GM19238 (cell line): ENCODE results near the gene SPSB4.
"Not testable (repeated sequence)": the region's sequence is repeated elsewhere in the genome, so short reads cannot be mapped to it uniquely, and the experiment has no call there.

Experiments
- DNase-seq: peaks from one replicate; pipeline ENCODE4 v3.0.0; 2011; ENCODE audit warnings: low spot score; ENCODE audit not compliant: insufficient read length

SPSB4 gene

DNA sequence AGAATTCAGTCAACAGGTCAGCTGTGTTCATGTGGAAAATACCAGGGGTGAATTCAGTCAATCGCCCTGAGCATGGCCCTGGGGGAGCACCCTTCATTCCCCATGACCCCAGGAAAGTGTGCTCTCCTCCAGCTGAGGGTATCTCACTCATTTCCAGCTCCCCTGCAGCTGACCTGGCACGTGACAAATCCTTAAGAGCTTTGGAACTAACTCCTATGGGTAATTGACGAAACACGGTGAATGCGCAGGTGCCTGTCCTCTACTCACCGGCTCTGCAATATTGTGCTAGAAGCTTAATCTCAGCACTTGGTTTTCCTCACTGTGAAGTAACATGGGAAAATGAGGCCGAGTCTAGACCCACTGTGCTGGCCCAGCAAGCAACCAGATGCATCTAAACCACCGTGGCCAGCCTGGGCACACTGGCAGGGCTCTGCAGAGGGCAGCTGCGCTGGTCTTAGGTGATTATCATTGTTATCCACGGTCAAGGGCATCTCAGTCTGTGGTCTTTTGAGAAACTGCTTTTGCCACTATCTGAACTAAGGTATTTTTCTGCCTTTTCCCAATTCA, 63.1 kb downstream of the SPSB4 start:
- DNase-seq = no peak

DNA sequence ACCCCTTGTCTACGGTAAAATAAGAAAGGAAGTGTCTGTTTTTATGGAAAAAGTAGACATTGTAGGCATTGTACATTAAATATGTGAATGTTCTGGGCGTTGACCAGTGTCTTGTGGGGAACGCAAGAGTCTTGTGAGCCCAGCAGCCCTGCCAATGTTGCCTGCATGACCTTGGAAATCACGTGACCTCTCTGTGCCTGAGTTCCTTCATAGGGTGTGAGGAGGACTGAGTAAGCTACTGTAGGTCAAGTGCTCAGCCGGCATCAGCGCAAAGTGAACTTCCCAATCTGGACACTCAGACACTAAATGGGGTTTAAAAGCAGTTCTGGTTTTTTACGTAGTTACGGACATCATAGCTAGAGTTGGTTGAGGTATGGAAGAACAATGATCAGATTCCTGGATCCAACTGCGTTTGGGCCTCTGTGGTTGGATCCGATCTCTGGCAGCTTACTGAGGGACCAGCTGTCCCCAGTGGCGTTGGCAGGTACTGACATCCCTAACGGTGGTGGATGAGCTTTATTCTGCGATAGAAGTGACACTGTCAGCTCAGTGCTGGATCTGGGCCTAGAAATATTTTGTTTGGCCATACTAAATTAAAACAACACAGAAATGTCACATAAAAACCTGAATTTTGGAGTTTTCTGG, 63.8 kb downstream of the SPSB4 start:
- no peak for DNase-seq

DNA sequence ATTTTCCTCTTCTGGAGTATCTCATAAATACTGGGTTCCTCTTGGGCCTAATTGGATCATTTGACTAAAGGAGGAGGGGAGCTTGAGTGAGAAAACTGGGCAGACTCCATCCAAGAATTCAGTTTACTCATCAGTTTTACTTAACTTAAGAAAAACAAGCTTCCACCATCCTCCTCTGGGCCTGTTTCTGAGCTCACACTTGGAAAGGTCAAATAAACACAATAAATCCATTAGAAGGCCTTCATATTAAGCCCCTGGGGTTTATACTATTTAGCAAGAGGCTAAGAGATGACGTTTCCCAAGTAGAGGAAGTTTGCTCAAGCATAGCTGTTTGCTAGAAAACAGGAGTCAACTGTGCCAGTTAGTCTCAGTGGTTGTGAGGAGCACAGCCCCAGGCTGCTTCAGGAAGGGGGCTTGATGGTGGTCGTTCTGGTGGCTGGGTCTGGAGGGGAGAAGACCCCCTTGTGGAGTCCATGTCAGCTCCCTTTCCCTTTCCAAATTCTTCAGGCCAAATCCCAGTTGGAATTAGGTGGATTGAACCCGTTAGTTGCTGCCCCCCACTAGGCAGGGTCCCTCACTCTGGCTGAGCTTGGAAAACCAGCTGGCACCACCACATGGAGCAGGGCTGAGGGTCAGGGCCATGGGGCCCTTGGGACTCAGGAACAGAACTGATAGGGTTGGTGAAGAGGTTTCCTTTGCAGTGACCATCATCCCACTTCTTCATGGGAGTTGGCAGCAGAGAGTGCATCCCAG, 64.8 kb downstream of the SPSB4 start:
- DNase-seq = no peak

DNA sequence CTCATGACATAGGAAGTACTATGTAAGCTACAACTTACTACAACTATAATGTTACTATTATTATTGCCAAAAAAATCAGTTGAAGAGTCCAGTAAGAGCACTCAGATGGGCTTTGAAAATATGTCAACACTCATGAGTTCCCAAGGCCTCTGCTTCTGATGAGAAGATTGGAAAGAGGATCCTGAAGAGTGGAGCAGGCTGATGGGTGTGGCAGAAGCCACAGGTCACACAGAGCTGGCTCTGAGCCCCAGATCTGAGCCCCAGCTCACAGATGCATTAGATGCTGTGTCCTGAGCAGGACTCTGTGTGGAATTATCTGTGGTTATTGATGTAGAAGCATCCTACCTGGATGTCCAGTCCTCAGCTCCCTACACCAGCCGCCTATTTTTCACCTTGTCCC, 65.6 kb downstream of the SPSB4 start:
- no peak for DNase-seq

DNA sequence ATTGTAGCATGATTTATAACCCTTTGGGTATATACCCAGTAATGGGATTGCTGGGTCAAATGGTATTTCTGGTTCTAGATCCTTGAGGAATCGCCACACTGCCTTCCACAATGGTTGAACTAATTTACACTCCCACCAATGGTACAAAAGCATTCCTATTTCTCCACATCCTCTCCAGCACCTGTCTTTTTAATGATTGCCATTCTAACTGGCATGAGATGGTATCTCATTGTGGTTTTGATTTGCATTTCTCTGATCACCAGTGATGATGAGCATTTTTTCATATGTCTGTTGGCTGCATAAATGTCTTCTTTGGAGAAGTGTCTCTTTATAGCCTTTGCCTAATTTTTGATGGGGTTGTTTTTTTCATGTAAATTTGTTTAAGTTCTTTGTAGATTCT, 66.8 kb downstream of the SPSB4 start:
- DNase-seq = not testable (repeated sequence)

DNA sequence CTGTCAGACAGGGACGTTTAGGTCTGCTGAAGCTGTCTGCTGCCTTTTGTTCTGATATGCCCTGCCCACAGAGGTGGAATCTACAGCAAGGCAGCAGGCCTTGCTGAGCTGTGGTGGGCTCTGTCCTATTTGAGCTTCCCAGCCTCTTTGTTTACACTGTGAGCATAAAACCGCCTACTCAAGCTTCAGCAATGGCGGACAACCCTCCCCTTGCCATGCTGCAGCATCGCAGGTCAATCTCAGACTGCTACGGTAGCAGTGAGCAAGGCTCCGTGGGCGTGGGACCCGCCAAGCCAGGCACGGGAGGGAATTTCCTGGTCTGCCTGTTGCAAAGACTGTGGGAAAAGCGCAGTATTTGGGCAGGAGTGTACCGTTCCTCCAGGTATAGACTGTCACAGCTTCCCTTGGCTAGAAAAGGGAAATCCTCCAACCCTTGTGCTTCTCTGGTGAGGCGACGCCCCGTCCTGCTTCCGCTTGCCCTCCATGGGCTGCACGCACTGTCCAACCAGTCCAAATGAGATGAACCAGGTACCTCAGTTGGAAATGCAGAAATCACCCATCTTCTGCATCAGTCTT, 71.4 kb downstream of the SPSB4 start:
- DNase-seq = no peak

DNA sequence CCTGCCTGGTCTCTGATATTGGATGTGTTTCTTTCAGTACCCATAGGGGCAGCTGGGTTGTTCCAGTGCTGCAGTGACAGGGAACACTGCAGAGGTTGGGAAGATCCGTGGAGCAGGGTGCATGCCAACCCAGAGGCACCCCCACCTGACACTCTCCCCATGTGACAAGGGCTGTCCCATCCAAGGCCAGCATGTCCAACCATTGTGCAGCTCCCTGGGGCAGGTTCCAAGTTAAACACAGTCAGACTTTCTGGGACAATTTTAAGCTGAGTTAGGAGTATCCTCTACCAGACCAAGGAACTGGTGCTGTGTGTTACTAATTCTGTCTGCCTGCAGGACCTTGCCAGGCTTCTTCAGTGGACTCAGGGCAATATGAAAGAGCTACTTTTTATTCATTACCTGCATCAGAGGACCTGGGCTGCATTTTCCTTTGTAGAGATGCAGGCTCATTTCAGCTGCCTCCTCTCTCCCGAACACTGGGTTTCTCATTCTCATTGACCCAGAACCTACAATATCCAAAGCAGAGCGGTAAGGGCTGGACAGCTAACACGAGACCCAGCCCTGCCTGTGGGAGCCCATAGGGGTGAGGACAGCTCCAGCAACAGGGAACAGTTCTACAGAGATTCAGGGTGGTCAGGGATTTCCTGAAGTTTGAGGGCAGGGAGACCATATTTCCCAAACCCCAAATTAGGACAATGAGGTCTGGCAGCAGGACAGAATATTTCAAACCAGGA, 72.7 kb downstream of the SPSB4 start:
- DNase-seq = no peak

DNA sequence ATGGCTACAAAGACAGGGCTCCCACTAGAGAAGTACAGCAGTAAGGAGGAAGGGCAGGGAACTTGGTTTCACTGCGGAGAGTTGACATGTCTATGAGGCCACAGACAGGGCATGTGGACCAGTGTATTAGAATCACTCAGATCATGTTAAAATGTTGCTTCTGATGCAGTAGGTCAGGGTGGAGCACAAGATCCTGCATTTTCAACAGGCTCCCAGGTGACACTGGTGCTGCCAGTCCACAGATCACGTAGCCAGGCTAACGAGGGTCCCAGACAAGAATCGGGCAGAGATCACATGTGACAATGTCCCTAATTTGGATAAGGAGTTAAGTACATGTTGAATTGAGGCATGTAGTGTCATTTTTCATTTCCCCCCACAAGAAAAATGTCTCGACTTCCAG, 73.6 kb downstream of the SPSB4 start:
- no peak for DNase-seq

DNA sequence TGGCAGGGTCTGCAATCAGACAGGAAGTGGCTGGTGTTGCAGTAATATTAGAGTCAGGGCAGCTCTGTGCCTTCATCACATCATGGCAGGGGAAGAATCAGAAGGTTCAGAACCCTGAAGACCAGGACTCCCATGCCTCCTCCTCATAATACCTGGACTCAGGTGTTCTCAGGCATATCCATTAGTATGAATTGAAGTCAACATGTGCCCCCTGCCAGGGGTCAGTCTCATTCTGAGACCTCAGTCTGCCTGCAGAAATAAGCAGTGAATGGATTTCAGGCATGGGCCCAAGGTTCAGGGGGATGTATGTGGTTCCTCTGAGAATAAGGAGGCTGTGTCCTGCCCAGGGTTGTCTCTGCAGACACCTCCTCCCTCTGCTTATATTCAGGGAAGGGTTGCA, 74.2 kb downstream of the SPSB4 start:
- no peak for DNase-seq

DNA sequence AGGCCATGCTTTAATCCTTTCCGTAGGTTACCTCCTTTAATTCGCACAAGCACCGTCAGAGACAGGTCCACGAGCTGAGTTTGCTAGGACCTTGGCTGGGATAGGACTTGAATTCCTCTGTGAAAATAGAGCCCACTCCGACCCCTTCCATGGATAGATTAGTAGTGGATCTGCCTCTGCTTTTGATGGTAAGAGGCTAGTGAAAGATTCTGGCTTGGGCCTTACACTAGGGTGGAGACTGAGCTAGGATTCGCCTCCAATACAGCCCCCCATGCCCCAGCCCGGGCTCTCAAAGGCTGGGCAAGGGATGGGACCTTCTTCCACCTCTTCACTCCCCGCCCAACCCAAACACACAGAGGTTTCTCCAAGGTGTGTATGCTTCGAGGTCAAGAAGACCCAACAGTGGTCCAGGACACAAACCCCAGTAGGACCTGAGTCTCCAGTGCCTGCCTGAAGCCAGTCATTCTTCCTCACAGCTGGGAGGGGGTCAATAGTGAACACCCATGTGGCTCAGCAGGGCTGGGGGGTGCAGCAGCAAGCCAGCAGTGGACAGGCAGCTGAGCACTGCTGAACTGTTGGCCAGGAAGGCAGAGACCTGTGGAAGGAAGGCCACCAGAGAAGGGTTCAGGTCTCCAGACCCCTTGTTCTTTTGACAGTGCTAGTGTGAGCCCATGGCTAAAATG, 75.7 kb downstream of the SPSB4 start:
- no peak for DNase-seq

DNA sequence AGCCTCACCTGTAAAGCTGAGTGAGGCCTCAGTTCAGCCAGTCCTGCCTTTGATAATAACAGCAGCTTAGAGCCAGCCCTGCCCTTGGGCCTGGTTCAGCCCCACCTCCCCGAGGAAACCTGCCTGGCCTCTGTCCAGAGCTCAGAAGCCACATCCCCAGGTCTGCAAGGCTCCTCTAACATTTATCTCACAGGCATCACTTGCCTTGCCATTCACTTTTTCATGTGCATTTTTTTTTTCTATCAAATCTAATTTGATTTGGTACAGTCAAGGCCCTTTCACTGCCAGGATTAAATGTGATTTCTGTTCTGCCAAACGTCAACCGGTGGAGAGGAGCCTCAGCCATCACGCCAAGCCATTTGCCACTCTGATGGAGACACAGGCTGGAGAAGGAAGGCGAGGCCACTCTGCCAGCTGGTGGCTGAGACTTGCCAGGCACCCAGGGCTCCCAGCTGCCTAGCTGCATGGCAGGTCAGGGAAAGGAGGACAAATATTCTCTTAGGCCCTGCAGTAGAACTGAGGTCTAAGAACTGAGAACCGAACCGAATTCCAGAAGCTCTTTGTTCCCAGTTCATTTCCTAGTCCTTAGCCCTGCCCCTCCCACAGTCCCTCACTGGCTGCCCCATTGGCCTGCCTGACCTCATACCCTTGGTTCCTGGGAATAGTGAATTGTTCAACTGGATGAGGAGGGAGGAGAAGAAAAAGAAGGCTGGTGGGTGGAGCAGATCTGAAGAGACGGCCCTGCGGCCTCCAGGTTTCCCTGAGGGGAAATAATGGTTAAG, 76.4 kb downstream of the SPSB4 start:
- no peak for DNase-seq

DNA sequence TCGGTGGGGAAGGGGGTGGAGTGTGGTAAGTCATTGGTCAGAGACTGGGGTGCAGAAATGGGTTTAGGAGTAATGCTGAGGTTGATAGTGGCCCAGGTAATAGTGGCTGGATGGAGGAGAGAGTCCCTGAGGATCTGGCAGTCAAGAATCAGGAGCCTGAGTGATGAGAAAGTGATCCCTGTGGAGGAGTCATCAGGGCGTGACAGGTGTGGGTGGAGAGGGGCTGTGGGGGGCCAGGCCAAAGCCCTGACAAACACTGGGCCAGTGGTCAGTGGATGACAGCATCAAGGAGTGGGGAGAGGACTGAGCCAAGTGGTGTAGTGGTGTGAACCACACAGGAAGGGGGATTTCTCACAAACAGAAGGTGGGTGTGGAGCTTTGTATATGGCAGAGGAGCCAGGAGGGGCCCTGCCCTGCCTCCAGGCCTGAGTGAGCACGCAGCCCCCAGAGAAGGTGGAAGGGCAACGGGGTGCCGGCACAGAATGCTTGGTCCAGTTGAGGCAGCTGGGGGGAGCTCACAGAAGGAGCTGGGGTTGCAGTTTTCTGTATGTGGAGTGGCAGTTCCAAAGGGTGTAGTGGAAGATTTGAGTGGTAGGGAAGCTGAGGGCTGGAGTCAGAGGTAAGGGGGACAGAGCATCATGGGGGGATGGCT, 77.1 kb downstream of the SPSB4 start:
- no peak for DNase-seq

DNA sequence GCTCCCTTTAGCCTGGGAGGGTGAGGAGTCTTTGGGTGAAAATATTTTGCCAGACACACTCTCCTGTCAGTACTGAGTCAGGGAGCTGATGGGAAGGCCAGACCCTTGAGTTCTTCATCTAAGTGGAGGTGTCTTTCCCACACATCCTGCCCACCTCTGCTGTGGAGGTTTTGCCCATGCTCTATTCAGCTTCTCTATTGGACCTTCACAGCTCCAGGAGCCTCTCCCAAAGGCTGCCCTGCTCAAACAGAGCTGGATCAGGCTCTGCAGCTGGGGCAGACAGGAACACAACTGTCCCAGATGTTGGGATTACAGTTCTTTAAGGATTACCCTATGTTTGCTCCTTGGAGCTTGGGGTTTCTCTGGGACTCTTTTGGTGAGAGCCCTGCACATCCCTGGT, 77.9 kb downstream of the SPSB4 start:
- DNase-seq = no peak

DNA sequence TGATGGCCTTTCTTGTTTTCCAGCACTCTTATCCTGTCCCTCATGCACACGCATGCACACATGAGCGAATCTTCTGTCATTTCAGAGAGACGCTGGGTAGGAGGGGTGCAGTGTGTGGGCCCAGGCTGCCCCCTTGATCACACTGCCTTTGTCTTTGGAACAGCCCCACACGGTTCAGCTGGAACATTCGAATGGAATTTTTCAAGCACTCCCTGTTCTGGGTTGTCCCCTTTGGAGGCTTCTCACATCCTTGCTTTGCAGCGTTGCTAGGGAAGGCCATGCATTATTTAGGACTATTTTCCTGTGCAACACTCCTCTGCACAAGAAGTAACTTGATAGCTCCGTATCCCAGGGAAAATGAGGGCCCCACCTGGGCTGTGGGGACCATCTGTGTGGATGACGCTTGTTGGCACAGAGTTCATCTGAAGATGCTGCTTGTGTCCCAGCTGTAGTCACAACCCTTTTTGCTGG, 78.4 kb downstream of the SPSB4 start:
- no peak for DNase-seq

DNA sequence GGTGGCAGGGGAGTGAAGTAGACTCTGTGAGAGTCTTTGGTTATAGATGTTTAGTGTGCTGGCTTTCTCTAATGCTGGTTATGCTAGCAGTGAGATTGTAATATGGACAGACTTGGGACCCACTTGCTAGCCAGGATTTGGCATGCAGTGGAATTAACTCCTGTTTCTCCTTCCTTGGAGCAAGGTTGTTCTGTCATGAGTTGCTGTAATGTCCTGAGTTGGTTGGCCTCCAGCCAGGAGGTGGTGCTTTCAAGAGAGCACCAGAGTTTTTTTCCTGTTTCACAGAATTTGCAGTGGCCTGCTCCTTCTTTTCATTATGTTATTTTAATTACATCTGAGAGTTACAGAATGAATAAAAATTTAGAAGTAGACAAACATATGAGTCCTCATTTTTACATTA, 92.4 kb downstream of the SPSB4 start:
- DNase-seq = no peak

DNA sequence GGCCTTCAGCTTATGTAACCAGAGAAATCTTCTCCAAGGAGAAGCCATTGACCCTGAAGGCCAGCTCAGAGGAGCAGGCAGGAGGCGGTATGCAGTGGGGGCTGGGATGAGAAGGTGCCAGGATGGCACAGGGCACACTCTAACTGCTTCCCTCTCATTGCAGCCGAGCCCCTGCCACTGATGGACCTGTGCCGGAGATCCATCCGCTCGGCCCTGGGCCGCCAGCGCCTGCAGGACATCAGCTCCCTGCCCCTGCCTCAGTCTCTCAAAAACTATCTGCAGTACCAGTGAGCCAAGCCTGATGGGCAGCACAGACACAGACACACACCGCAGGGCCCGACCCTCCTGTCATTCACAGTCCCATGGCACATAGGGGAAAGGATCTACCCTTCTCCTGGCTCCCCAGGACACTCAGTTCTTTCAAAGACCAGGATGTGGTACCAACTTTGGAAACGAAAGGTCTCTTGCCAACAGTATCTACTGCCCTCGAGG, 95.9 kb downstream of the SPSB4 start:
- no peak for DNase-seq

DNA sequence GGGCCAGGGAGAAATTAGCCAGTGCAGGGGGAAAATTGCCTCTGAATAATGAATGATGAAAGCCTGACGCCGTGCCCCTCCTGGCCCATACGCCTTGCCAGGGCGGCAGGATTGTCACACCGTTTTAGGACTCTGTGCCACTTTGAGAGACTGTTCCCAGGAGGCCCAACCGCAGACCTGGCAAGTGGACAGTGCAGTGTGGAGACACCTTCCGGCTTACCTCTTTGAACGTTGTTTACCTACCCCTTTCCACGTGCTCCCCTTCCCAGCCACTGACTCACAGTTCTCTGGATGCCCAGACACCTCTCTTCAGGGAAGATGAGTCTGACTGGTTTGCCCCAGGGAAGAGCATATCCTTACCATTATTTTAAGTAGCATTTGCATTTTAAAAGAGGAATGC, 96.5 kb downstream of the SPSB4 start:
- no peak for DNase-seq

DNA sequence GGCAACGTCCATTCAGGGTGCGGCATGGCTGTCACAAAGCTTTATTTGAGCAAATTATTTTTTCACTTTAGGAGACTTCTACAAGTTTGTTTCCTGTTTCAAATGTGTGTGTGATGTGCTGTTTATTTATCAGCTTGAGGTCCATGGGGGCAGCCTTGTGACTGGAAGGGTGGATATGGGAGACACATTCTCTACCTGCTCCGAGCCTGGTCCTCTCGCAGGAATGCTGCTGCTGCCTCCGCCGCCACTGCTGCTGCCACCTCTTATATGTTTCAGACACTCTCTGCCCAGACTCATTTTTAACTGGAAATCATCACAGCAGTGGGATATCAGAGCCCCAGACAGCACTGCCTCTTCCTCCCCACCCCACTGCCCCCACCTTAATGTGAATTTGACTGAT, 97.0 kb downstream of the SPSB4 start:
- DNase-seq = no peak

DNA sequence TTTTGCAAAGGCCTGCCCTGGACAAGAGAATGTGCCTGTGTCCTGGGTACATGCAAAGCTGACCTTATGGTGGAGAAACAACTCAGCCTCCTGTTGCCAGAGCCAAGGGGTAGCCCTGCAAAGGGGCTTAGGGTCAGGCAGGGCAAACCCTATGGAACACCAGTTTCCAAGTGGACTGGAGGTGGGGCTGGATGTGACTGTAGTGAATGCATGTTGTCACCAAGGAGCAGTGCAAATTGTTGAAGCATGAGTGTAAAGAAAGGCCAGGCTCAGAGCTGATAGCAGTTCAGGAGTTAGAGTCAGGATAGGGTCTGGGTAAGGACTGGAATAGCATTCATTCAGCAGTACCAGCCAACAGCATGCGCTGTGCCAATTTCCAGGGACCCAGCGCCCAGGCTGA, 97.6 kb downstream of the SPSB4 start:
- no peak for DNase-seq
